GM19099 (cell line): ENCODE measurements around the gene SIGLEC12.

ENCODE experiments used
- POLR2A ChIP-seq: IDR thresholded peaks from 3 replicates; pipeline ENCODE4 v1.6.1; 2011; ENCODE audit warnings: low read depth; ENCODE audit not compliant: insufficient read length; ENCODE audit errors: extremely low read depth

Gene SIGLEC12

GRCh38 chr19:51501594-51502263 is at the start of gene SIGLEC12:
TSS of gene SIGLEC12 (minus strand) at chr19:51501800. CDS start at chr19:51501733, 67 bp downstream.
- TF ChIP-seq POLR2A, result no peak

- no peak for TF ChIP-seq POLR2A
Measured at GRCh38 chr19:51550848-51551672, 49.5 kb upstream of the SIGLEC12 start.

GRCh38 chr19:51549533-51550324 is 48.1 kb upstream of the SIGLEC12 start:
- no peak for TF ChIP-seq POLR2A

GRCh38 chr19:51548891-51549305 is 47.3 kb upstream of the SIGLEC12 start:
- no peak for TF ChIP-seq POLR2A

- no peak for TF ChIP-seq POLR2A
Measured at GRCh38 chr19:51548213-51548651, 46.6 kb upstream of the SIGLEC12 start.

- no peak for TF ChIP-seq POLR2A
Measured at GRCh38 chr19:51547397-51548212, 46.0 kb upstream of the SIGLEC12 start.

- no peak for TF ChIP-seq POLR2A
Measured at GRCh38 chr19:51546650-51547396, 45.2 kb upstream of the SIGLEC12 start.

- TF ChIP-seq POLR2A, result no peak
Measured at GRCh38 chr19:51546107-51546649, 44.6 kb upstream of the SIGLEC12 start.

- TF ChIP-seq POLR2A, result no peak
Measured at GRCh38 chr19:51544038-51544437, 42.4 kb upstream of the SIGLEC12 start.

GRCh38 chr19:51542699-51543098 is 41.1 kb upstream of the SIGLEC12 start:
- TF ChIP-seq POLR2A, result no peak

GRCh38 chr19:51541458-51542357 is 40.1 kb upstream of the SIGLEC12 start:
- TF ChIP-seq POLR2A, result no peak

- no peak for TF ChIP-seq POLR2A
Measured at GRCh38 chr19:51539821-51540366, 38.3 kb upstream of the SIGLEC12 start.
